SK-N-SH treated with all-trans-retinoic acid at 6 μM for 48 hours (cell line): Measurements from ENCODE around the gene LAMA3.

ENCODE experiments used
- ATAC-seq: fragments of 200-7000 bp; cut with Tn5 transposase; 3 replicates; pipeline ENCODE4 v1.9.1; 2020; ENCODE audit warnings: mild to moderate bottlenecking, moderate library complexity
- ARNTL ChIP-seq: fragments of 450-650 bp; formaldehyde crosslinking; IDR thresholded peaks from 2 replicates; pipeline ENCODE4 v1.5.0; 2020; ENCODE audit warnings: low read depth, mild to moderate bottlenecking, moderate library complexity, borderline replicate concordance
- BACH2 ChIP-seq: fragments of 250-450 bp; sonication (Bioruptor Pico); IDR thresholded peaks from 2 replicates; pipeline ENCODE4 v1.9.0; 2021; ENCODE audit warnings: mild to moderate bottlenecking, borderline replicate concordance
- CSDC2 ChIP-seq: fragments of 250-450 bp; sonication (Bioruptor Pico); IDR thresholded peaks from 2 replicates; pipeline ENCODE4 v1.5.0; 2020; ENCODE audit warnings: mild to moderate bottlenecking, moderate library complexity
- ESRRG ChIP-seq: fragments of 250-450 bp; sonication (Bioruptor Pico); IDR thresholded peaks from 2 replicates; pipeline ENCODE4 v1.6.1; 2021; ENCODE audit warnings: mild to moderate bottlenecking
- GLIS3 ChIP-seq: fragments of 250-450 bp; sonication (Bioruptor Pico); IDR thresholded peaks from 2 replicates; pipeline ENCODE4 v1.5.0; 2020; ENCODE audit warnings: mild to moderate bottlenecking, moderate library complexity
- ISL1 ChIP-seq: fragments of 250-450 bp; sonication (Bioruptor Pico); IDR thresholded peaks from 2 replicates; pipeline ENCODE4 v2.1.2; 2022; ENCODE audit warnings: mild to moderate bottlenecking, moderate library complexity
- OSR1 ChIP-seq: fragments of 250-450 bp; sonication (Bioruptor Pico); IDR thresholded peaks from 2 replicates; pipeline ENCODE4 v1.8.0; 2022; ENCODE audit warnings: moderate library complexity, mild to moderate bottlenecking, inconsistent platforms
- POU6F1 ChIP-seq: fragments of 250-450 bp; sonication (Bioruptor Pico); IDR thresholded peaks from 2 replicates; pipeline ENCODE4 v1.8.0; 2021; ENCODE audit warnings: low read depth, mild to moderate bottlenecking, moderate library complexity, borderline replicate concordance
- RARB ChIP-seq: fragments of 250-450 bp; sonication (Bioruptor Pico); IDR thresholded peaks from 2 replicates; pipeline ENCODE4 v1.8.0; 2021; ENCODE audit warnings: mild to moderate bottlenecking, moderate library complexity
- SNAI2 ChIP-seq: fragments of 250-450 bp; sonication (Bioruptor Pico); IDR thresholded peaks from 2 replicates; pipeline ENCODE4 v1.5.0; 2020; ENCODE audit warnings: mild to moderate bottlenecking, moderate library complexity
- TCF4 ChIP-seq: fragments of 250-450 bp; sonication (Bioruptor Pico); IDR thresholded peaks from 2 replicates; pipeline ENCODE4 v1.8.0; 2021; ENCODE audit warnings: mild to moderate bottlenecking, moderate library complexity, borderline replicate concordance
- TOX ChIP-seq: fragments of 250-450 bp; sonication (Bioruptor Pico); IDR thresholded peaks from 2 replicates; pipeline ENCODE4 v1.8.0; 2021; ENCODE audit warnings: mild to moderate bottlenecking, moderate library complexity, borderline replicate concordance
- ZC3H10 ChIP-seq: fragments of 250-450 bp; sonication (Bioruptor Pico); IDR thresholded peaks from 2 replicates; pipeline ENCODE4 v1.5.1; 2021; ENCODE audit warnings: mild to moderate bottlenecking, moderate library complexity
- ZFP3 ChIP-seq: fragments of 250-450 bp; sonication (Bioruptor Pico); IDR thresholded peaks from 2 replicates; pipeline ENCODE4 v1.5.0; 2020; ENCODE audit warnings: mild to moderate bottlenecking, moderate library complexity
- ZFP30 ChIP-seq: fragments of 450-650 bp; formaldehyde crosslinking; IDR thresholded peaks from 2 replicates; pipeline ENCODE4 v1.5.0; 2022; ENCODE audit warnings: mild to moderate bottlenecking, moderate library complexity
- ZNF565 ChIP-seq: fragments of 450-650 bp; formaldehyde crosslinking; conservative IDR thresholded peaks from 2 replicates; pipeline ENCODE4 v1.5.0; 2020; ENCODE audit warnings: low read depth, mild to moderate bottlenecking, moderate library complexity
- ZNF70 ChIP-seq: fragments of 450-650 bp; formaldehyde crosslinking; IDR thresholded peaks from 2 replicates; pipeline ENCODE4 v1.5.0; 2020; ENCODE audit warnings: mild to moderate bottlenecking, moderate library complexity
- ZNF8 ChIP-seq: fragments of 450-650 bp; formaldehyde crosslinking; IDR thresholded peaks from 2 replicates; pipeline ENCODE4 v1.5.0; 2020; ENCODE audit warnings: mild to moderate bottlenecking, moderate library complexity
- TF ChIP-seq, protein P1 (sequence below): fragments of 250-450 bp; sonication (Bioruptor Pico); IDR thresholded peaks from 2 replicates; pipeline ENCODE4 v1.5.0; 2020; ENCODE audit warnings: mild to moderate bottlenecking, moderate library complexity
- TF ChIP-seq, protein P2 (sequence below): fragments of 250-450 bp; sonication (Bioruptor Pico); IDR thresholded peaks from 2 replicates; pipeline ENCODE4 v1.8.0; 2020; ENCODE audit warnings: mild to moderate bottlenecking, moderate library complexity, borderline replicate concordance
- TF ChIP-seq, protein P3 (sequence below): fragments of 250-450 bp; sonication (Bioruptor Pico); IDR thresholded peaks from 2 replicates; pipeline ENCODE4 v1.5.1; 2020; ENCODE audit warnings: low read depth, mild to moderate bottlenecking, moderate library complexity

Gene LAMA3

DNA sequence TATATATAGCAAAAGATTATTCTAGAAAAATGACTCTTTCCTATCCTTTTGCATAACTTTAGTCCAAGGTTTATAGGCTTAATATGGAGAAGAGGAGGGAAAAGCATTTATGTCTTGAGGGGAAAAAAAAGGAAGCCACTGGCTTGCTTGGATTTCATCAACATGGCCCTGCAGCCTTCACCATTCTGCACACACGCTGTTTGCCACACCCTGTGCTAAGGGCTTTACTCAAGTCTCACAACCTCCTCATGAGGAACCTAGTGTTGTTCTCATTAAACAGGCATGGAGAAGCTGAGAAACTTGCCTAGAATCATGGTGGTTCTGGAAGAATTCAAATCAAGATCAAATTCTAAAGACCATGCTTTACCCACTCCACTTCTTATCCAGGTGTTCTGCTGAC, 208.0 kb downstream of the LAMA3 start:
- no peak for ATAC-seq
- TF ChIP-seq ESRRG (CRISPR knock-in tag) (no peak), ZNF565 (CRISPR knock-in tag) (no peak), ARNTL (CRISPR knock-in tag) (no peak), POU6F1 (no peak), ZC3H10 (CRISPR knock-in tag) (no peak), ZNF70 (CRISPR knock-in tag) (no peak)

GRCh38 chr18:23897733-23898132, 208.5 kb downstream of the LAMA3 start:
- ATAC-seq: no peak

GRCh38 chr18:23900994-23901393, 211.7 kb downstream of the LAMA3 start:
- ATAC-seq: no peak

More at GRCh38 chr18:23897733-23898132, 208.5 kb downstream of the LAMA3 start:
- no peak for TF ChIP-seq ZFP3

DNA sequence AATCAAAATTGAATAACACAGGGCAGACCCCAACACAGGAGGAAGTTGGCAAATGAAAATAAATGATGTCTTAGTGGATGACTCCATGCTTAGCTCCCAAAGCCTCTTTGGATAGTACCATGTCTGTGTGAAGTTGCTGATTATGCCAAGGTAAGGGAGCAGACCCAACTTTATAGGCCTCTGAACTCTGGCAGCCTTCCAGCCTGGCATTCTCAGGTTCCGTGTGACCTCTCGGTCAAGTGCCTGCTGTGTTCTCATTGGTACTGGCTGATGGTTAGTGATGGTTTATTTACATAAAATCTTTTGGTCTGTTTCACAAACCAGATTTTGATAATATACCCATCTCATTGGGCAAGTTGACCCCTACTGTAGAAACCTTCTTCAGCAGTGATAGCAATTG, 213.1 kb downstream of the LAMA3 start:
- no peak for ATAC-seq
- TF ChIP-seq, protein P1, sequence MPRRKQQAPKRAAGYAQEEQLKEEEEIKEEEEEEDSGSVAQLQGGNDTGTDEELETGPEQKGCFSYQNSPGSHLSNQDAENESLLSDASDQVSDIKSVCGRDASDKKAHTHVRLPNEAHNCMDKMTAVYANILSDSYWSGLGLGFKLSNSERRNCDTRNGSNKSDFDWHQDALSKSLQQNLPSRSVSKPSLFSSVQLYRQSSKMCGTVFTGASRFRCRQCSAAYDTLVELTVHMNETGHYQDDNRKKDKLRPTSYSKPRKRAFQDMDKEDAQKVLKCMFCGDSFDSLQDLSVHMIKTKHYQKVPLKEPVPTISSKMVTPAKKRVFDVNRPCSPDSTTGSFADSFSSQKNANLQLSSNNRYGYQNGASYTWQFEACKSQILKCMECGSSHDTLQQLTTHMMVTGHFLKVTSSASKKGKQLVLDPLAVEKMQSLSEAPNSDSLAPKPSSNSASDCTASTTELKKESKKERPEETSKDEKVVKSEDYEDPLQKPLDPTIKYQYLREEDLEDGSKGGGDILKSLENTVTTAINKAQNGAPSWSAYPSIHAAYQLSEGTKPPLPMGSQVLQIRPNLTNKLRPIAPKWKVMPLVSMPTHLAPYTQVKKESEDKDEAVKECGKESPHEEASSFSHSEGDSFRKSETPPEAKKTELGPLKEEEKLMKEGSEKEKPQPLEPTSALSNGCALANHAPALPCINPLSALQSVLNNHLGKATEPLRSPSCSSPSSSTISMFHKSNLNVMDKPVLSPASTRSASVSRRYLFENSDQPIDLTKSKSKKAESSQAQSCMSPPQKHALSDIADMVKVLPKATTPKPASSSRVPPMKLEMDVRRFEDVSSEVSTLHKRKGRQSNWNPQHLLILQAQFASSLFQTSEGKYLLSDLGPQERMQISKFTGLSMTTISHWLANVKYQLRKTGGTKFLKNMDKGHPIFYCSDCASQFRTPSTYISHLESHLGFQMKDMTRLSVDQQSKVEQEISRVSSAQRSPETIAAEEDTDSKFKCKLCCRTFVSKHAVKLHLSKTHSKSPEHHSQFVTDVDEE (CRISPR knock-in tag): no peak
- no peak for TF ChIP-seq TCF4
- TF ChIP-seq RARB (CRISPR knock-in tag): no peak
- no peak for TF ChIP-seq BACH2 (CRISPR knock-in tag)
- TF ChIP-seq ZFP3: no peak
- no peak for TF ChIP-seq ZFP30 (CRISPR knock-in tag)
- TF ChIP-seq, protein P2, sequence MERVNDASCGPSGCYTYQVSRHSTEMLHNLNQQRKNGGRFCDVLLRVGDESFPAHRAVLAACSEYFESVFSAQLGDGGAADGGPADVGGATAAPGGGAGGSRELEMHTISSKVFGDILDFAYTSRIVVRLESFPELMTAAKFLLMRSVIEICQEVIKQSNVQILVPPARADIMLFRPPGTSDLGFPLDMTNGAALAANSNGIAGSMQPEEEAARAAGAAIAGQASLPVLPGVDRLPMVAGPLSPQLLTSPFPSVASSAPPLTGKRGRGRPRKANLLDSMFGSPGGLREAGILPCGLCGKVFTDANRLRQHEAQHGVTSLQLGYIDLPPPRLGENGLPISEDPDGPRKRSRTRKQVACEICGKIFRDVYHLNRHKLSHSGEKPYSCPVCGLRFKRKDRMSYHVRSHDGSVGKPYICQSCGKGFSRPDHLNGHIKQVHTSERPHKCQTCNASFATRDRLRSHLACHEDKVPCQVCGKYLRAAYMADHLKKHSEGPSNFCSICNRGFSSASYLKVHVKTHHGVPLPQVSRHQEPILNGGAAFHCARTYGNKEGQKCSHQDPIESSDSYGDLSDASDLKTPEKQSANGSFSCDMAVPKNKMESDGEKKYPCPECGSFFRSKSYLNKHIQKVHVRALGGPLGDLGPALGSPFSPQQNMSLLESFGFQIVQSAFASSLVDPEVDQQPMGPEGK: no peak
- TF ChIP-seq CSDC2 (CRISPR knock-in tag): no peak
- TF ChIP-seq SNAI2 (CRISPR knock-in tag): no peak
- no peak for TF ChIP-seq ZNF8 (CRISPR knock-in tag)
- no peak for TF ChIP-seq POU6F1
- no peak for TF ChIP-seq ARNTL (CRISPR knock-in tag)
- no peak for TF ChIP-seq ZNF70 (CRISPR knock-in tag)
- TF ChIP-seq GLIS3: no peak
- no peak for TF ChIP-seq OSR1 (CRISPR knock-in tag)
- TF ChIP-seq TOX (CRISPR knock-in tag): no peak
- TF ChIP-seq, protein P3, sequence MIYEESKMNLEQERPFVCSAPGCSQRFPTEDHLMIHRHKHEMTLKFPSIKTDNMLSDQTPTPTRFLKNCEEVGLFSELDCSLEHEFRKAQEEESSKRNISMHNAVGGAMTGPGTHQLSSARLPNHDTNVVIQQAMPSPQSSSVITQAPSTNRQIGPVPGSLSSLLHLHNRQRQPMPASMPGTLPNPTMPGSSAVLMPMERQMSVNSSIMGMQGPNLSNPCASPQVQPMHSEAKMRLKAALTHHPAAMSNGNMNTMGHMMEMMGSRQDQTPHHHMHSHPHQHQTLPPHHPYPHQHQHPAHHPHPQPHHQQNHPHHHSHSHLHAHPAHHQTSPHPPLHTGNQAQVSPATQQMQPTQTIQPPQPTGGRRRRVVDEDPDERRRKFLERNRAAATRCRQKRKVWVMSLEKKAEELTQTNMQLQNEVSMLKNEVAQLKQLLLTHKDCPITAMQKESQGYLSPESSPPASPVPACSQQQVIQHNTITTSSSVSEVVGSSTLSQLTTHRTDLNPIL (CRISPR knock-in tag): no peak
- TF ChIP-seq ZNF565 (CRISPR knock-in tag): no peak
- TF ChIP-seq ISL1 (CRISPR knock-in tag): no peak
- TF ChIP-seq, all 23 proteins: peak for 0

More at GRCh38 chr18:23900994-23901393, 211.7 kb downstream of the LAMA3 start:
- TF ChIP-seq ESRRG (CRISPR knock-in tag) (no peak), ZFP3 (no peak)
- TF ChIP-seq, all 23 proteins: peak for 0
